Neural crest cell (in vitro differentiated cells): ENCODE measurements around the gene OR7G1. TPM values are rescaled to one million over a fixed set of nuclear protein-coding genes. Genes with fewer than 3 reads are reported as not detected.

ENCODE experiments used
- DNase-seq: peaks from one replicate; pipeline ENCODE4 v3.0.0; 2021; ENCODE audit warnings: low read depth, mixed read lengths, low spot score
- H3K27ac Mint-ChIP-seq: one replicate; pipeline ENCODE4 v1.8.0; 2021; ENCODE audit warnings: mild to moderate bottlenecking, mixed read lengths; ENCODE audit not compliant: unreplicated experiment
- H3K27me3 Mint-ChIP-seq: 2 replicates; pipeline ENCODE4 v1.8.0; 2021; ENCODE audit warnings: low read depth, mild to moderate bottlenecking, mixed read lengths
- H3K36me3 Mint-ChIP-seq: 2 replicates; pipeline ENCODE4 v1.8.0; 2021; ENCODE audit warnings: low read depth, mild to moderate bottlenecking, mixed read lengths
- H3K4me1 Mint-ChIP-seq: 2 replicates; pipeline ENCODE4 v1.8.0; 2021; ENCODE audit warnings: mixed read lengths
- H3K4me3 Mint-ChIP-seq: one replicate; pipeline ENCODE4 v1.8.0; 2021; ENCODE audit warnings: mild to moderate bottlenecking, mixed read lengths
- H3K9me3 Mint-ChIP-seq: 2 replicates; pipeline ENCODE4 v1.8.0; 2021; ENCODE audit warnings: mixed read lengths
- CTCF ChIP-seq: fragments of 200-600 bp; sonication (generic); conservative IDR thresholded peaks from 2 replicates; pipeline ENCODE4 v1.5.0; 2021; ENCODE audit warnings: antibody characterized with exemption, mild to moderate bottlenecking
- total RNA-seq: library from RNA; stranded (reverse); gene quantifications from 2 replicates; pipeline ENCODE4 v1.2.1, GENCODE V29; 2021

Gene OR7G1
- total RNA-seq, 1 donor from 2014 or later: not detected

GRCh38 chr19:9128171-9128570 is 12.6 kb upstream of the OR7G1 start:
- no peaks in the 10 kb centered on the region for H3K4me1 Mint-ChIP-seq

GRCh38 chr19:9126900-9127405 is 11.4 kb upstream of the OR7G1 start, which contains the start of gene OR7G3:
OR7G3 (minus strand) TSS chr19:9126950; CDS start chr19:9126950, 0 bp downstream.
- Mint-ChIP-seq H3K27me3 (peaks cover 22% of the 10 kb centered on the region), H3K27ac (no peak within 1 kb of the TSS), H3K4me1 (no peaks in the 10 kb centered on the region), H3K9me3 (peaks cover 3% of the 10 kb centered on the region), H3K4me3 (no peak within 1 kb of the TSS), H3K36me3 (no peaks in the 10 kb centered on the region)
- no peak for DNase-seq
- no peak for TF ChIP-seq CTCF

More at GRCh38 chr19:9128171-9128570, 12.6 kb upstream of the OR7G1 start:
- H3K27ac Mint-ChIP-seq: no peak overlapping the region
- no peaks in the 10 kb centered on the region for H3K36me3 Mint-ChIP-seq
- TF ChIP-seq CTCF: no peak
- no peak overlapping the region for H3K4me3 Mint-ChIP-seq
- no peak for DNase-seq
- H3K9me3 Mint-ChIP-seq: no peaks in the 10 kb centered on the region
- H3K27me3 Mint-ChIP-seq: peaks cover 32% of the 10 kb centered on the region

- H3K4me3 Mint-ChIP-seq: no peak overlapping the region
- H3K4me1 Mint-ChIP-seq: no peaks in the 10 kb centered on the region
- no peak for TF ChIP-seq CTCF
- no peaks in the 10 kb centered on the region for H3K36me3 Mint-ChIP-seq
- peaks cover 41% of the 10 kb centered on the region for H3K27me3 Mint-ChIP-seq
- H3K9me3 Mint-ChIP-seq: peaks cover 5% of the 10 kb centered on the region
- H3K27ac Mint-ChIP-seq: no peak overlapping the region
- DNase-seq: no peak
Observed at GRCh38 chr19:9116547-9116946, 984 bp upstream of the OR7G1 start.

- Mint-ChIP-seq H3K27me3 (peaks cover 36% of the 10 kb centered on the region), H3K9me3 (peaks cover 3% of the 10 kb centered on the region), H3K4me3 (no peak overlapping the region), H3K36me3 (no peaks in the 10 kb centered on the region), H3K27ac (no peak overlapping the region), H3K4me1 (no peaks in the 10 kb centered on the region)
- TF ChIP-seq CTCF: no peak
- DNase-seq: no peak
Observed at GRCh38 chr19:9109959-9110358, 5.6 kb downstream of the OR7G1 start.

- DNase-seq: no peak
- Mint-ChIP-seq H3K27ac (no peak within 1 kb of the TSS), H3K4me3 (no peak within 1 kb of the TSS), H3K27me3 (peaks cover 35% of the 10 kb centered on the region), H3K36me3 (no peaks in the 10 kb centered on the region), H3K4me1 (no peaks in the 10 kb centered on the region), H3K9me3 (peaks cover 3% of the 10 kb centered on the region)
- no peak for TF ChIP-seq CTCF
Observed at GRCh38 chr19:9107375-9107774, 8.2 kb downstream of the OR7G1 start, which contains the start of gene OR7G2. OR7G2 (minus strand) TSS chr19:9107475; CDS start chr19:9103243, 4,232 bp downstream.
